ENCODE data around the gene PLOD3.

GRCh38 chr7:101235522-101235921 lies 18.1 kb upstream of the PLOD3 start:
- TF ChIP-seq POLR2AphosphoS5 (IDR thresholded peaks at IDR 0.05) (no peak), EP300 (IDR thresholded peaks at IDR 0.05) (no peak), POLR2A (IDR thresholded peaks at IDR 0.05) (no peak), CTCF (IDR thresholded peaks at IDR 0.05) (no peak)
